NCI-H1930 (cell line): ENCODE data around the gene KIFC3.
A peak's percentile ranks its signal among the peaks of the same experiment; 100 is the strongest.
"Not testable (repeated sequence)": the region's sequence is repeated elsewhere in the genome, so short reads cannot be mapped to it uniquely, and the experiment has no call there.

Experiments
- DNase-seq, 2 experiments: peaks; one replicate each; lab custom pipeline; 2025; lab: John Stamatoyannopoulos, UW

The KIFC3 gene

DNA sequence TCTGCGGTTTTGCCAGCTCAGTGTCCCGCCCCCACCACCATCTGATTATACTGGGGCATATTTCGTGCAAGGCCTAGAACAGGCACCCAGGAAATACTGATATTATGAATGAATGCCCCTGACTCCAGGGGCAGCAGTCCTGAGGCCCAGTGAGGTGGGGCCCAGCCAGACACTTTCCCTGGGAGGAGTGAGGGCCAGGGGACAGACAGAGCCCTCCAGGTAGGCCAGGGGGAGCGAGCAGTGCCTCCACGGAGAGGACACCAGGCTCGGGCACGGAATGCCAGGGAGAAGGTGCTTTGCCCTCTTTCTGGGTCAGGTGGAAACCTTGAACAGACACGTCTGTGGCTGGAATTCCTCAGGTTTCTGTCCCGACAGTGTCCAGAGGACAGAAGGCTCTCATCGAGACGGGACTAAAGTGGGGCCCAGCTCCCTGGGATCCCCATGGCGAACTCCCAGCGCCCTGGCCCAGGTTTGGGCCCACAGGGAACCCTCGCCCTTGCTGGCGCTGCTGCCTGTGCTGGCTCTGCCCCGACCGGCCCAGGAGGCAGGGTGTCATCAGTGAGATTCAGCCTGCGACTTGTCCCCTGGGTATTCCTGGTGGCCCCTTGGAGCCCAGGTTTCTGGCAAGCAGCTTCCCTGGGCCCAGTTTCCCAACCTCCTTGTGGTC is 62.4 kb downstream of the KIFC3 start:
- no peak for DNase-seq

DNA sequence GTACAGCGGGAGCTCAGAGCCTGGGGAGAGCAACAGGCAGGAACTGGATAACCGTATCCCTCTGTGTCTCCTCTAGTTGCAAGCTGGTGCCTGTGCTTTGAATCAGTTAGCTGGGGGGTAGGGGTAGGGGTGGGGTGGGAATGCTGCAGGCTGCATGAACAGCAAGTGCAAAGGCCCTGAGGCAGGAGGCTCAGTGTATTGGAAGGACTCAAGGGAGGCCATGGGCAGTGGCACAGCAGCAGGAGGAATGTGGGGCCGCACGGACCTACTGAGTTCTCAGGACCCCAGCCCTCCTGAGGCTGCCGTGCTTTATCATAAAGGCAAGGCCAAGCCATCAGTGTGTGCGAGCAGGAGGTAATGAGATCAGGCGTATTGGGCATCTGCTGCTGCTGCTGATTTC is 63.4 kb downstream of the KIFC3 start:
- no peak for DNase-seq

DNA sequence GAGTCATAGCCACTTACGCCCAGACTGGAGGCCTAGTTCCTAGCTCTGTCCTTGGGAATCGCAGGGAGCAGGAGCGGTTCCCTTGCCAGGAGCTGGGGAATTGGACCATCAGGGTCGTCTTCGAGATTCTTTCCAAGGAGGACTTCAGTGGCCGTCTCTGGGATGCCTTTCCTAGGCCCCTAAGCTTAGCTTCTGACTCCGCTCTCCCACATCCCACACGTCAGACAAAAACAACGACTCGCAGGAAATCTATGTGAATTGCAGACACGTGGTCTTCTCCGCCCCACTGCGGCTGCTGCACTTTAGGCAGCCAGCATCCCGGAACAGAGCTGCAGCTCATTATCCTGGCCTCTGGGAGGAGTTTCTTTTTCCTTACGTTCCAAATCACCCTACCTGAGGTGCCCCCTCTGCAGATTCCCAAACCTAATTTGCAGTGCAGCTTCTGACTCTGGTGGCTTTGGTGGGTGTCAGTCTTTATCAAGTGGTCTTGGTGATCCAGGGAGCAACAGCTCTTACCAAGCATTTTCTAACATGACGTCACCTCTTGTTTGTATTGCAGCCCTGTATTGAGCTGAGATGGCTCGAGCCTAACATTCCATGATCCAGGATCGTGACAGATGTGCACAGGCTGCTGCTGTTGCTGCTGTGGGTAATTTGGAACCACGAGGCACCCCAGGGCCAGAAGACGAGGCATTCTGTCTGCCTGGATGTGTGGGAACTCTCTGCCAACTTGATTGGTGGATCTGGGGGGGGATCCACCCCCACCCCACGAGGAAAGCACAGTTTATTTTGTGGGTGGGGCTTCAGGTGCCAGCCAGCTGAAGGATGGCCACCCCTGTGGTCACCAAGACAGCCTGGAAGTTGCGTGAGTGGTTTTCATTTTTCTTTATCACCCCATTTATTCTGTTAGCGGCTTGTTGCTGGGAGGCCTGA is 65.6 kb downstream of the KIFC3 start:
- no peak for DNase-seq

DNA sequence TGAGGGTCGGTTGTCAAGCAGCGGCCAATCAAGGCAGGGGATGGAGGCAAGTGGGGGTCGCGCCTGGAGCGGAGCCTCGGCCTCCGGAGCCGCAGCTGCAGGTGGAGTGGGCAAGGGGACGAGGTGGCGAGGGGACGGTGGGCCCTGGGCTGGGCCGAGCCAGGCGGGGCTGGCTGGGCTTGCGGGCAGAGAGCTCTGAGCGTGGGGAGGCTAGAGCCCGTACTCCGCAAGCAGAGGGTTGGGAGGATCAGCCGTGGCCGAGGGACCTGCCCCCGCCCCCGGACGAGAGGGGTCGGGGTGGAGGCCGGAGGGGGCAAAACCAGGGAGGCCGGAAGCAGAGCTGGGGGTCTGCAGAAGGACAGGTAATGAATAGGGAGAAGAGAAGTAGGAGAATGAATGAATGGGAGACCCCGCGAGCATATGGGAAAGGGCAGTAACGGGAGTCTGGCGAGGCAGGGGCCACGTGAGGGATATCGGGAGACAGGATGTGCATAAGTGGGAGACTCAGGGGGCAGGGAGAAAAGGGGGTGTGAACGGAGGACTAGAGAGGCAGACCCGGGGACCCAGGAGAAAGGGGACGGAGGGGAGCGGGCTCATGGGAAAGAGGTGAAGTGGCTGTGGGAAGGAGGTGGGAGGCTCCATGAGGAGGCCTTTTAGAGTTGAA is 66.4 kb downstream of the KIFC3 start, which contains the start of gene KATNB1:
Gene KATNB1 (plus strand): TSS at position 16 of the 664 bp plus-strand sequence. CDS start 1,474 bp downstream, outside the sequence.
- DNase-seq, result no peak

DNA sequence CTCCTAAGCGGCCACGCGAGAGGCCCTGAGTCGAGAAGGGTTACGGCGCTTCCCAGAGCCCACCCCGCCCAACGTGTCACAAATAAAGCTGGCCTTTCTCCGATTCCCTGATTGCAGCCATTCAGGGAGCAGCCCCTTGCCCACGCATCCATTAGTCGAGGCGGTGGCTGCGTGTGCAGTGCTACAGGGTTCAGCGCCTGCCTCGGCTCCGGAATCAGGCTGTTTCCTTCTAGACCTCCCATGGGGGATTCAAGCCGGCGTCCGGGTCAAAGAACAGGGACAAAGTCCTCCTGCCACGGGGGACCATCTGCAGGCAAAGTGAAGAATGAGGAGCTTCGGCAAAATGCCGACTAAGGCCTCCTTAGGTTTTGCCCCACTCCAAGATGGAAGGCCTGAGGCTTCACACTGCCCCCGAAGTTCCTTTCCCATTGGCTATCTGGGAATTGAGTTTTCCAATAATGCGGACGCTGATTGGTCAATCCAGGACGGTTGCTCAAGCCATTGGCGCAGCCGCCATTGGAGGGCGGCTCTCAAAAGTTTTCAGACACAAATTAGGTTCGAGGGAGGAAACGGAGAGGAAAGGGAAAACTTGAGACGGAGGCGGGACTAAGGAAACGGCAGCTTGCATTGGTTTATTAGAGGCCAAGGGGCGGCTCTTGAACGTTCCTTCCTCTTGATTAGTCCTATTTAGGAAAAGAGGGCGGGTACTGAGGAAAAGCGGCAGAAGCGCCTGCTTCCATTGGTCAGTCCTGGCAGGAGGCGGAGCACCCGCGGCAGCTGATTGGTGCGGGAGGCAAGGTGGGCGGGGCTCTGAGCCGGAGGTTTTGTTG is 67.2 kb downstream of the KIFC3 start:
- DNase-seq, result peak; percentile 96 to 98

DNA sequence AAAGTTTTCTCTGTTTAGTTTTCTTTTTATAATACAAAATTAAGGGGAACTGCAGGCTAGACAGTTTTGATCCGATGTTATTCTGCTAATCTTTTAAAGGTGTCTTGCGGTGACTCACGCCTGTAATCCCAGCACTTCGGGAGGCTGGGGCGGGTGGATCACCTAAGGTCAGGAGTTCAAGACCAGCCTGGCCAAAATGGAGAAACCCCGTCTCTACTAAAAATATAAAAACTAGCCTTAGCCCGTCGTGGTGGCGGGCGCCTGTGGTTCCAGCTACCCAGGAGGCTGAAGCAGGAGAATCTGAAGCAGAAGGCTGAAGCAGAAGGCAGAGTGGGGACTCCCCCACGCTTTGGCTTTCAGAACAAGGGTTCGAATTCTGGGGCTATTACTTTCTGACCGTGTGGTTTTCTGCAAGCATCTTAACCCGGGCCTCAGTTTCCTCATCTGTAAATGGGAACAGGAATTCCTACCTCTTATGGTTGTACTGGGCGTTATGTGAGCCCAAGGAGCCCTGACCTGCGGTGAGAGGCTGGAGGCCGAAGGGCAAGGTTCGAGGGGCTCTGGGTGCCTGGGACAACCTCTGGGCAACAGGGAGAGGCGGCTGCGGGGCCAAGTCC is 67.9 kb downstream of the KIFC3 start:
- no peak for DNase-seq

DNA sequence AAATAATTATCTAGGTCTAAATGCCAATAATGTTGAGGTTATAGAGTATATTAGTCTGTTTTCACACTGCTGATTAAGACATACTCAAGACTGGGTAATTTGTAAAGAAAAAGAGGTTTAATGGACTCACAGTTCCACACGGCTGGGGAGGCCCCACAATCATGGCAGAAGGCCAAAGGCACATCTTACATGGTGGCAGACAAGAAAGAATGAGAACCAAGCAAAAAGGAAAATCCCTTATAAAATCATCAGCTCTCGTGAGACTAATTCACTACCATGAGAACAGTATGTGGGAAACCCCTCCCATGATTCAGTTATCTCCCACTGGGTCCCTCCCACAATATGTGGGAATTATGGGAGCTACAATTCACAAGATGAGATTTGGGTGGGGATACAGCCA is 69.6 kb downstream of the KIFC3 start:
- DNase-seq, result no peak

DNA sequence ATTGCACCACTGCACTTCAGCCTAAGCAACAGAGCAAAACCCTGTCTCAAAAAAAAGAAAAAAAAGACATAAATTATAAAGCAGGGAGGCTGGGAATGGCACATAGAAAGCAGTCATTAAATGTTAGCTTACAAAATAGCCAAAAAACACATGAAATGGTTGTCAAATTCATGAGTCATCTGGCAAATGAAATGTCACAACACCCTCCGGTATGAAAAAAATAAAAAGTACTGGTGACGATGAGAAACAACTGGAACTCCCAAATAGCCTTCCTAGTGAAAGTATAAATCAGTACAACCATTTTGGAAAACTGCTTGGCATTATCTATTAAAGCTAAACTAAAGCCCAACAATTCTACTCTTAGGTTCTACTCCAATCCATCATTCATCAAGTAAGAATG is 70.3 kb downstream of the KIFC3 start:
- DNase-seq, result no peak

DNA sequence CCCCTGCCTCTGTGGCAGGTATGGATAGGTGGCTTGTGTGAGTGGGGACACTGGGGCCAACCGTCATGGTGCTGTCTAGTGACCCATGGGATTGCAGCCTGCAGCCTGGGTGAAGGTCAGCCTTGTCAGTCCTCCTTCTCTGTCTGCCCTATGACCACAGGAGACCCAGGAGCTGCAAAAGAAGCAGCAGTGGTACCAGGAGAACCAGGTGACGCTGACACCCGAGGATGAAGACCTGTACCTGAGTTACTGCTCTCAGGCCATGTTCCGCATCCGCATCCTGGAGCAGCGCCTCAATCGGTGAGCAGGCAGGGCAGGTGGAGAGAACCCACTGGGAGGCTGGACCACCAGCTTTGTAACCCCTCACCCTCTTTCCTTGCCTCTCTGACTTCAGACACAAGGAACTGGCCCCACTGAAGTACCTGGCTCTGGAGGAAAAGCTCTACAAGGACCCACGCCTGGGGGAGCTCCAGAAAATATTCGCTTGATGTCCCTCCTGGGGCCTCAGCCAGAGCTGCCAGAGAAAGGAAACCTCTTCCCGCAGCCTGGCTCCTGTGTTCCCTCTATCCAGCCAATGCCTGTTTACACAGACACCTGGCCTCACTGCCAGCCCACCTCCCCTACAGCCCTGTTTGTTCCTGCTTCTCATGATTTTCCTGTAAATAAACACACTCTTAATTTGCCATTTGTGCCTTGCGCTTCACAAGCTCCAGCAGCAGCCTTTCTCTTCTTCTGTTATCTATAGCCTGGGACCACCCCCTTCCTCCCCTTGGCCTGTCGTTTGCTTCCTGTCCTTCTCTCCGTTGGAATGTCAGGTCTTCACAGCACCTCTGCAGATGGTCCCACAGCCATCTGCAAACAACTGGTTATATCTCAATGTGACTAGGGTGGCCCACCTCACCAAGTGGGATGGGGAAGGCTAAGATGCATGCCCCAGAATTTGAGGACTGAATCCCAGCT is 71.2 kb downstream of the KIFC3 start:
- no peak for DNase-seq

DNA sequence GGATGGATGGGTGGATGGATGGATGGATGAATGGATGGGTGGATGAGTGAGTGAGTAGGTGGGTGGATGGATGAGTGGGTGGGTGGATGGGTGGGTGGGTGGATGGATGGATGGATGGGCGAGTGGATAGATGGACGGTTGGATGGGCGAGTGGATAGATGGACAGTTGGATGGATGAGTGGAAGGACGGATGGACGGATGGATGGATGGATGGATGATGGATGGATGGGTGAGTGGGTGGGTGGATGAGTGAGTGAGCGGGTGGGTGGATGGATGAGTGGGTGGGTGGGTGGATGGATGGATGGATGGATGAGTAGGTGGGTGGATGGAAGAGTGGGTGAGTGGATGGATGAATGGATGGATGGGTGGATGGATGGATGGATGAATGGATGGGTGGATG is 72.4 kb downstream of the KIFC3 start:
- not testable (repeated sequence) for DNase-seq

DNA sequence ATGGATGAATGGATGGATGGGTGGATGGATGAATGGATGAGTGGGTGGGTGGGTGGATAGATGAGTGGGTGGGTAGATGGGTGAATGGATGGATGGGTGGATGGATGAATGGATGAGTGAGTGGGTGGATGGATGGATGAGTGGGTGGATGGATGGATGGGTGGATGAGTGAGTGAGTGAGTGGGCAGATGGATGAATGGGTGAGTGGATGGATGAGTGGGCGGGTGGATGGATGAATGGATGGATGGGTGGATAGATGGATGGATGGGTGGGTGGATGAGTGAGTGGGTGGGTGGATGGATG is 73.2 kb downstream of the KIFC3 start:
- no peak for DNase-seq

DNA sequence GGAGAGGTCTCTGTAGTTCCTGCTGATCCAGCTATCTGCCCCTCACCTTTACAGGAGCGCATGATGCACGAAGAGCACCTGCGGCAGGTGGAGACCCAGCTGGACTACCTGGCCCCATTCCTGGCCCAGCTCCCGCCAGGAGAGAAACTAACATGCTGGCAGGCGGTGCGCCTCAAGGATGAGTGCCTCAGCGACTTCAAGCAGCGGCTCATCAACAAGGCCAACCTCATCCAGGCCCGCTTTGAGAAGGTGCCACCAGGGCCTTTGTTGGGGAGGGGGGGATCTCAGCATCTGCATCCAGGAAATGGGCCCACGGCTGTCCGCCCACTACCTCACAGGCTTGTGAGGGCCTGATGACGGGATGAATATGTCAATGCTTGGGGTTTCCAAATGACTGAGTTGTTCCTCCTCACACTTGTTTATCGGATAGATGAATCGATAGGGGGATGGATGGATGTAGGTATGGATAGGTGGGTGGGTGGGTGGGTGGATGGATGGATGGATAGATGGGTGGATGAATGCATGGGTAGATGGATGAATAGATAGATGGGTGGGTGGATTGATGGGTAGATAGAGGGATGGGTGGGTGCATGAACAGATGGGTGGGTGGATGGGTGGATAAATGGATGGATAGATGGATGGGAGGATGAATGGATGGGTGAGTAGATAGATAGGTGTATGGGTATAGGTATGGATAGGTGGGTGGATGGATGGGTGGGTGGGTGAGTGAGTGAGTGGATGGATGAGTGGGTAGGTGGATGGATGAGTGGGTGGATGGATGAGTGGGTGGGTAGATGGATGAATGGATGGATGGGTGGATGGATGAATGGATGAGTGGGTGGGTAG is 73.7 kb downstream of the KIFC3 start:
- DNase-seq, result no peak

DNA sequence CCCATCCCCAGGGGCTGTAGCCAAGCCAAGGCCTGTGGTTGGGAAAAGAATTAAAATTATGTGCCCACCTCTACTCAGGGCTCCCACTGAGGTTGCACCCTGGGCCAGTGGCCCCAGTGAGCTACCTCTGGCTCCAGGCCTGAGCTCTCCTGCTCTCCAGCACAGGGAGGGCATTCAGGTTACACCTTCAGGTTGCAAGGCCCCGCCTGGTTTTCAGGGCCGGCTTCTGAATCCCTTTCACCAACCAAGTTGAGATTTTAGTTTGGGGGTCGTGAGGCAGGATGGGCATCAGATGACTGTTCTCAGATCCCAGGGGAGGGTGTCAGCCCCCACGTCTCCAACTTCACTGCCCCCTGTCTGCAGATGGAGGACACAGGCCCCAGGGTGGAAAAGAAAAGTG is 74.7 kb downstream of the KIFC3 start:
- DNase-seq, result no peak

DNA sequence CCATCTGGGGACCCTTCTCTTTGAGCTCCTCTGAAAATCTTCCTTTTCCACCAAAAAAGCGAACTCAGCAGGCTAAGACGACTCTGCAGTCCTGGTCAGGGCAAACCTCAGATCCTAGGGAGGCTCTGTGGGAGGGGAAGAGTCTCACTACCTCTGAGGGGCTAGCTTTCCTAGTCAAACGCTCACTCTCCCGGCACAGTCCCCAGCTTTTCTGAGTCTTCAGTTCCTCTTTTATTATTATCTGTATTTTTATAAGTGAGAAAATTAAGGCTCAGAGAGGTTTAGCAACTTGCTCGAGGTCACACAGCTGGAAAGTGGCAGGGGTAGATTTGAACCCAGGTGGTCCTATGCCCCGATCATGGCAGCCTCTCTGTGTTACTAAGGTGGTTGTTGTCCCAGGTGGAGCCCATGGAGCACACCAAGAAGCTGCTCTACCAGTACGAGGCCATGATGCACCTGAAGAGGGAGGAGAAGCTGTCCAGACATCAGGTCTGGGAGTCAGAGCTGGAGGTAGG is 75.8 kb downstream of the KIFC3 start:
- no peak for DNase-seq

DNA sequence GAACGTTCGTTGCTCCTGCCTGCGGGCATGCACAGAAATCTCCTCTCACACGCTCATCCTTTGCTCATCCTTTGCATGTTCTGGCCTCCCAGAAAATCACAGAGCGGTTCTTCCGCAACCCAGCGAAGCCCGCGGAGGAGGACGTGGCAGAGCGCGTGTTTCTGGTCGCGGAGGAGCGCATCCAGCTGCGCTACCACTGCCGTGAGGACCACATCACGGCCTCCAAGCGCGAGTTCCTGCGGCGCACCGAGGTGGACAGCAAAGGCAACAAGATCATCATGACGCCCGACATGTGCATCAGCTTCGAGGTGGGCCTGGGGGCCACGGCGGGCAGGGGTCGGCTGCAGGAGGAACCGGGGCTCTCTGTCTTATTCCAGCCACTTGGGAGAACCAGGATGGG is 76.3 kb downstream of the KIFC3 start:
- no peak for DNase-seq

DNA sequence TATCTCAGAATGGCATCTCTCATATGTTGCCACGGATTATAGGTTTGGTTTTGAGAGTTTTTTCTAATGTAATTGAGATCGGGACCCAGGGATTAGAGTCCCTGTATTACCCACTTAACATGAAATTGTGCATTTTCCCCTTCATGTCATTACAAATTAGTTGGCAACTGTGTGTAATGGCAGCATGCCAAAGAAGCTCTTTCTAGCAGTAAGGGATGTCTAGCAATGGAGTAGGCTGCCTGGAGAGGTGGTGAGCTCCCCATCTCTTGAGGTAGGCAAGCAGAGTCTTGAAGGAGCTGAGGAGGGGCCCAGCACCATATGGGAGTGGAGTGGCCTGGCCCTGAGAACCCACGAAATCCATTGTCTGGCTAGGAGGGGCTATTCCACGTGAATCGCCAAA is 76.7 kb downstream of the KIFC3 start:
- no peak for DNase-seq

DNA sequence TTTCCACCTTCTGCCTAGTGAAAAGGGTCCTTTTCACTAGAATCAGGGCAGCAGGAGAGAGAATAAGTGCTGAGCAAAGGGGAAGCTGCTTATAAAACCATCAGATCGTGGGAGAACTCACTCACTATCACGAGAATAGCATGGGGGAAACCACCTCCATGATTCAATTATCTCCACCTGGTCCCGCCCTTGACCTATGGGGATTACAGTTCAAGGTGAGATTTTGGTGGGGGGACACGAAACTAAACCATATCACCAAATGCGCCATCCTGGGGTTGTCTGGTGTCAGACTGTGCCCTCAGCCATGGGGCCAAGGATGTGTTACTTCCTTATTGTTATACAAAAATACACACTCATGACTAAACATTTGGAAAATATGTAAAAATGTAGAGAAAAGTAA is 77.1 kb downstream of the KIFC3 start:
- DNase-seq, result no peak

DNA sequence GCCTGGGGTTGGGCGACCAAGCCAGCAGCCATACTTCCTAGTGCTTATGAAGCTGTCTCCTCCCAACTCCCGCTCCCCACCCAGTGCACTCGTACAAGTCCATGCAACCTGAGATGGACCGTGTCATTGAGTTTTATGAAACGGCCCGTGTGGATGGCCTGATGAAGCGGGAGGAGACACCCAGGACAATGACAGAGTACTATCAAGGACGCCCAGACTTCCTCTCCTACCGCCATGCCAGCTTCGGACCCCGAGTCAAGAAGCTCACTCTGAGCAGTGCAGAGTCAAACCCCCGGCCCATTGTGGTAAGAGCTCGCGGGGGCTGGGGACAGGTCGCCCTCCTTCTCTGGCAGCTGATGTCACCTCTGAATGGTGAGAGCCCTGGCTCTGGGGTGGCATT is 77.8 kb downstream of the KIFC3 start:
- DNase-seq, result no peak

DNA sequence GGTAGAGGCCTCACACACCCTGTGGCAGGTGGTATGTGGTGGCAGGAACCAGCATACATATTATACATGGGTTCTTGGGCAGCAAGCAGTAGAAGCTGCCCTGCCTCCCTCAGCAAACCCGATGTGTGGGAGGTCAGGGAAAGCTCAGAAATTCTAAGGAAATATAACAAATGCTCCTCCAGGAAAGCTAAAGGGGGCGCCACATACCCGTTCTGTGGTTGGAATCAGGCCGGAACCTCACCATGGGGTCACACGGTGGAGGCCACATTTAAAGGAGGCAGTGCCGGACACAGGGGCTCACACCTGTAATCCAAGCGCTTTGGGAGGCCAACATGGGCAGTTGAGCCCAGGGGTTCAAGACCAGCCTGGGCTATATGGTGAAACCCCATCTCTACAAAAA is 79.1 kb downstream of the KIFC3 start:
- DNase-seq, result no peak
